DMS53 treated with DMSO at 0.1 percent for 48 hours (cell line): ENCODE data around the gene MAPT.
"Not testable (repeated sequence)": the region's sequence is repeated elsewhere in the genome, so short reads cannot be mapped to it uniquely, and the experiment has no call there.

ENCODE experiments used
- DNase-seq: peaks from one replicate; lab custom pipeline; 2025; ENCODE audit not compliant: unreplicated experiment; lab: John Stamatoyannopoulos, UW

Gene MAPT

DNA sequence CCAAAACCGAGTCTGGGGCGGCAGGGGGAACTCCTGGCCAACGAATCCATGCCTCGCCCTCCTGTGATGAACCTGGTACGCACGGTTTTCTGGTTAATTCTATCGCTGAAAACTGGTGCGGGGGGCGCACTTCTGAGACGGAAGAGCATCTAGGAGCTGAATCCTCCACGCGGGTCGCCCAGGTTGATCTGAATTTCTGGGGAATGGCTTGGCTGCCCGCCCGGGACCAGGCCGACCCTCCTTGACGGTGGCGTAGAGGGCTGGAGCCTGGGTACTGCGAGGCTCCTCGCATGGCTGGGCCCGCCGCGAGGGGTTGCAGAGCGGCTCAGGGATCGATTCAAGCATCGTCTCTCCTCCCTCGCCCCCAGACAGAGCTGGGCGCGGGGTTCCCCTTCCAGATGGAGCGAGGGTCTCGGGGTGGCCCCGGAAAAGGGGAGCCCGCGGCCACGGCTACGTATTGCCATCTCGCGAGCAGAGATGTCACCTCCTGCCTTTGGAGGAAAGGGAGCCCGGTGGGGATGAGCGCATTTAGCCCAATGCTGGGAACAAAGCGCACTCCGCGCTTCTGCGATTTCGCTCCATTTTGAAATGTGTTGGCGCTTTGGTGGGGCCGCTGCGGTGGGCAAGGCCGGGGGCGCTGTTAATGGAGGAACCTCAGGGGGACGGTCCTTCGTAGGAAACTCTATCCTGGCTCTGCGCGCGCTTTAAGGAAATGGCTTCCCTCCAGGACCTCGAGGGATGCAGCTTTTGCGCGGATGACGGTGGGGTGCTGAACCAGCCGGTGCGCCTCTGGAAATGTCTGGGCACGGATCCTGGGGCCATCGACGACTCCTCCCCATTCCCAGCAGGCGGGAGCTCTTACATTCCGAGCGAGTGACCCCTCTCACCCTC, 2.7 kb downstream of the MAPT start:
- DNase-seq: no peak

DNA sequence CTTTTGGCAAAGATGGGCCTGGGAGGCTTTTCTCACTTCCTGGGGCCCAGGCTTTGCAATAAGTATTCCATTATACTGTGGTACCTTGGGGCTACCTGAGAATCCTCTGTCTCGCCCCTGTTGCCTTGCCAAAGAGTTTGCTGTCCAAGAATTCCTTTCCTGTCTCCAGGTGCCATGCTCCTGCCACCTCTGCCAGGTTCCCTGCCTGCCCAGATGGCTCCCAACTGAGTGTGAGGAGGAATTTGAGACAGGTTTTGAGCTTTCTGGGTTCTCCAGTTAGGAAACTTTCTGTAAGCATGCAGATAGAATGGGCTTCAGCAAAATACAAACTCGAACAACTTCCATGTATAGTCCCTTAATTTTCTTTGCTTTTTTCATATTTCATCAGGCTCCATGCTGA, 5.8 kb downstream of the MAPT start:
- DNase-seq: no peak

DNA sequence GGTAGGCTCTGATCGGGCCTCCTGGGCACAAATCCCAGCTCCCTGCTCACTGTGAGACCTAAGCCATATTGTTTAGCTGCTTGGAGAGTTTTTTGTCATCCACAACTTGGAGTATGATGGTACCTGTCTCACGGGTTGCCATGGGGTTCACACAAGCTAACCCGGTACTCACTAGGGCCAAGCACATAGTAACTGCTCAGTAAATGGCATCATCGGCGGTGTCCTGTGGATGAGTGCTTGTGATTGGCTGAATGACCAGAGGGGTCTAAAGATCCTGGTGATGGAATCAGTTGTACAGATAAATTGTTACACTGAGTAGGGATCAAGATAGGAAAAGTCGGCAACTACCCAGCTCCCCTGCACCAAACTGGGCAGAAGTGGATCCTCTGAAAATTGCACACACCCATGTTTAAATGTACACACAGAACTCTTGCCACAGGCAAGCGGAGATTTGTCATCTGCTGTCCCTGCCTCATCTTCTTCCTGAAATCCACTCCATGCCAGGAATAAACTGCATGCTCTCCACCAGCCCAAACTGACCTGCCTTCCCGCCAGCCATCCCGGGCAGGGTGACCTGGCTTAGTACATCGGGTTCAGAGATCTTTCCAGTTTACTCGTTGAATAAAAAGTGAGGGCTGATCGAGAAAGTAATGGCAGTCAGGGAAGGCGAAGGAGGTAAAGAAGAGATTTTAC, 6.5 kb downstream of the MAPT start:
- no peak for DNase-seq

DNA sequence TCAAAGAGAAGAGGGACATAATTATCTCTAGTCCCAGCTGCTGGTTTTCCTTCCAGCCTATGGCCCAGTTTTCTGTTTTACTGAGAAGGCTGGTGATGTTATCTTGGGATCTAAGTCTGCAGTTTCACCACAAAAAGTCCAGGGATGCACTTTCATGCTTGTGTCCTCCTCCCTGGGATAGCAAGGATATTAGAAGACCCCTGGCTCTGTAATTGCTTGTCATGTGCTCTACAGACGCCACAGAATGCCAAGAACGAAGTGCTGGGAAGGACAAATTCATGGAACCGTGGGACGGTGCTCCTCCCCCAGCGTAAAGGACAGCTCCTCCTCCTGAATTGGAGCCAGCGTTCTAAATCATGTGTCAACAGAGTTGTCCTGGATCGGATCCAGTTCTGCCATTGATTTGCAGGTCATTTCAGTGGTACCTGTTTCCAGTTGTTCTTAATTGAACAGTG, 8.6 kb downstream of the MAPT start:
- peak; percentile 49 for DNase-seq

DNA sequence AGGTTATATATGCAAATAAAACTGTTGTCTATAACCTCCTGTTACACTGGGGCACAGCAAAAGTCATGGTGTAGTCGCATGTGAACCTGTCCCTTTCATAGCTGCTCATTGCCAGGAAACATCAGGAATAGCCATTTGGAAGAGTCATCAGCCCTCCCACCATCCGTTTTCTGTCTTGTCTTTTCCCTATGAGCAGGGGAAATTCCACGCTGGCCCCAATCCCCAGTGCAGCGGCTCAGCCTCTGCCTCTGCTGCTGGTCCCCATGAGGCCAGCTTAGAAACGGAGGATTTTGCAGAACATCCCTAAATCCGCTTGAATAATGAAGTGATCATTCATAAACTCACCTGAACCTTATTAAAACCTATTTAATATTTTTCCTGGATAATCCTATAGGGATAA, 10.5 kb downstream of the MAPT start:
- no peak for DNase-seq

DNA sequence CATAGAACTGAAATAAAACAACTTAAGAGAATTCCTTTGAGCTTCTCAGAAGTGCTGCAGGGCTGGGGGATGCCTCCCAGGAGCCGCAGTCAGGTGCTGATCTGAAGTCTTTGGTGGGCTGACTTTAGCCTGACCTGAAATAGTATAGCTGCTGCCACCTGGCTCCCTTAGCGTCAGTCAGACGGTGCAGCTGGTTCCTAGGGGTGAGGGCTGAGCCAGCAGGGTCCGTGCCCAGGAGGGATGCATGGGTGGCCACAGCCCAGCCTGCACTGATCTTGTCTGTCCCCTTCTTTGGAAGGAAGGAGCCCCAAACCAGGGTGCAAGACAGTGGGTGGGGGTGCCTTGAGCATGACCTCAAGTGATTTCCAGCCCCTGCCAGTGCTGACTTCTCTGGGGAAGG, 11.5 kb downstream of the MAPT start:
- DNase-seq: no peak

DNA sequence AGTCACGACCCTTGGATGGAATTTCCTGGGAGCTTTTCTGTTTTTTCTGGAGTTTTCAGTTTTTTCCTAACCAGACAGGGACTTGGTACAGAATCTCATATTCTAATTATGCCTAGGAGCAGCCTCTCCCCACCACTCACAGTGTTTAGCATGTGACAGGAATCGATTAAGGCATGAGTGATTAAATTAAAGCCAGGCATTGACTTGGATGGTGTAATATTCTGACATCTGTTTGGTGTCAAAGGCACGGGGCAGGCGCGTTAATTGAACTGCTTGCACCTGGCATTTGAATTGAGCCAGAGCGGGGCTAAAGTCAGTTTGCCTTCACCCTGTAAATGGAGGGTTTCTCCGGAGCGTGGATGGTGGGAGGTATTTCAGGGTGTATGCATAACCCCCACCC, 11.9 kb downstream of the MAPT start:
- no peak for DNase-seq

DNA sequence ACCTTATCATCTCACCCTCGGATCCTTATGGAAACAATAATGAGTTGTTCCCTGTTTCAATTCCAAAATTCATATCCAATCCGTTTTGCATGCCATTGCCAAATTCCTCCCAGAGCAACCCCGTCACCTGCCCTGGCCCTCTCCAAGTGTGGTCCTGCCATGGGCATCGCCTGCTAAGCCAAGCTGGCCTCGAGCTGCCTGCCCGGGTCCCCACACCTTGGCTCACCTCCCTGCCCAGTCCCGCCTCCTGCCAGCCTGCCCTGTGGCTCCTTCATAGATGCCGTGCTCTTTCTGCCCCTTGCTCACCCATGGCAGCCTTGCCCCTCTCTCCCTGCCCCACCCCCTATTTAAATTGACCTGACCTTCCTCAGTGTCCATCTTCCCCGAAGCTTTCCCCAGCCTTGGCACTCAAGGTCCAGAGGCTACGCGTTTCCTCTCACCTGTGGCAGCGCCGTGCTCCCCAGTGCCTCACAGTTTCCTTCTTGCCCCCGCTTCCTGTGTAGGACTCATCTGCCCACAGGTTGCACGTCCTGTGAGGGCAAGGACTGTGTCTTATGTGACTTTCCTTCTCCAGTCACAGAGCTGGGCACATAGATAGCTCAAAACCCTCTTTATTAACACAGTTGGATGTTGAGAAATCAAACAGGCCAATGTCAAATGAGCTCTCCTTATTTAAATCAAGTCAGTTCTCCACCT, 12.7 kb downstream of the MAPT start:
- DNase-seq: no peak

DNA sequence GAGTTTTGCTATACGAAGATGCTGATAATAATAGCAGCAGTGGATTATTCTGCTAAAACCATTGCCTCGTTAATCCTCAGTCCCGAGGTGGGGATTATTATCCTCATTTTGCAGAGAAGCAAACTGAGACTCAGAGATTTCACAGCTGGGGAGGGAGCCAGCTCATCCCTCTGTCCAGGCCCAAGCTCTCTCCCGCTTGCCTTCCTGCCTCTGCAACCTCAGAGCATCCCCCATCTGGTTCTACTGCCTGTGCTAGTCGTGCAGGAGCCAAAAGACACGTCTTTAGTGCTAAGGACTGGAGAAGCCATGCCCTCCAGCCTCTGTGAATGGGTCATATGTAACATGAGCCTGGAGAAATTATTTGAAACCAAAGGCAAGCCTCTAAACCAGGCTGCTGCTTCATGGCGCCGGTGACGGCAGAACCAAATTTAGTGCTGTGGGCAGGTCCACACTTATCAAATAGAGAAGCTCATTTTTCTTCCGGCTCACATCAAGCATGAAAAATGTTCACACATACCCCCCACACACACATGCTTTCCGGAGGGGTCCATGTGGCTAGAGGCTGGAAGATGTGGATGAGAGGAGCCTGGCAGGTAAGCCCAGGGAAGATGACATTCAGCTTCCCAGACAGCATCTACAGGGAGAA, 13.5 kb downstream of the MAPT start:
- DNase-seq: no peak

DNA sequence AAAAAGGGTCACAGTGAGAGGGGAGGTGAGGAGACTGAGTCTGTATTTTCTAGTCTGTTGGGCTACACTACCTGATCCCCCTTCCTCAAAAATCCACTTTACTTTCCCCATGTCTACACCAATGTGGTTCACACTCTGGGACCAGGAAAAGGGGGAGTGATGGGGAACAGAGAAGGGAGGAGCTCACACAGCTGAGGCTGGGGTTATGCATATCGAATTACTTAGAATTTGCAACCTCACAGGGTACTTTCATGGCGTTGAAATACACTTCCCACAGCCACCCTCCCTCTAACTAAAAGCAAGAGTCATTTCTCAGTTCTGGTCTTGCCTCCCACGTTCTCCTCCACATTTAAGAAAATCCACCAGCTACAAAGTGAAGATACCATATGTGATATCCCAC, 14.1 kb downstream of the MAPT start:
- no peak for DNase-seq

DNA sequence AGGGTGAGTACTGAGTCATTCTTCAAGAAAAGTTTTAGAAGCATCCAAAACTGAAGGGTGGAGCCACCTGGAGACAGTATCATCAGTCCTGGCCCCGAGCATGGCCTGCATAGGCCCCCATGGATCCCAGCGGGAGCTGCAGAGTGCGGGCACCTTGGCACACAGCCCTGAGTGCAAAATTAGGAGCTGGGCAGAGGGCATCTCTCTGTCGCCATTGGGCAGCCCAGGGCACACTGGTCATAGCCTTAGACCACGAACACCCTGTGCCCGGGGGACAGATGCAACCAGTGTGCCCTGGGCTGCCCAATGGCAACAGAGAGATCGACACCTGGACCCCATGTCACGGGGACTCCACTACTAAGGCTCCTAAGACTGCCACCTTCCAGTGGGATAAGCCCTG, 14.6 kb downstream of the MAPT start:
- DNase-seq: no peak

DNA sequence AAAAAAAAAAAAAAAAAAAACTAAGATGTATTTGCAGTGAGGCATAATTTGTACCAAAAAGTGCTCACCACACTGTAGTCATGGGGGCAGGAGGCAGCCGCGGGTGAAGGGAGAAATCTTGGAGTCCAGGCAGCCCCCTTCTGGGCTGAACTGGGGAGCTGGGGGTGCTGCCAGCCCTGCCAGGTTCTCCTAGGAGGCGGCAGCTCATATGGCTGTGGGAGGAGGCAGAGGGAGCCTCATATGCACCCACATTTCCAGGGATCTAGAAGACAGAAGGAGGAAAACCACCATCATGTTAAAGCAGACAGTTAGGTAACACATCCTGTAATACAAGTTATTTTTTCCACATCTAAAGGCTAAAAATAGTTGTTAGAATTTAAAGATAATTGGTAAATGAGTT, 16.3 kb downstream of the MAPT start:
- no peak for DNase-seq

DNA sequence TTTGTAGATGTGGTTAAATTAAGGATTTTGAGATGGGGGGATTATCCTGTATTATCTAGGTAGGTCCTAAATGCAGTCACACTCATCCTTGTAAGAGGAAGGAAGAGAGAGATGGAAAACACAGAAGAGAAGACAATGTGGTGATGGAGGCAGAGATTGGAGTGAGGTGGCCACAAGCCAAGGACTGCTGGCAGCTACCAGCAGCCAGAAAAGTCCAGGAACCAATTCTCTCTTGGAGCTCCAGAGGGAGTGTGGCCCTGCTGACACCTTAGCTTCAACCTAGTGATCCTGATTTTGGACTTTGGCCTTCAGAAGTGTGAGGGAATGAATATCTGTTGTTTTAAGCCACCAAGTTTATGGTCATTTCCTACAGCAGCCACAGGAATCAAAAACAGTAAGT, 18.0 kb downstream of the MAPT start:
- no peak for DNase-seq

DNA sequence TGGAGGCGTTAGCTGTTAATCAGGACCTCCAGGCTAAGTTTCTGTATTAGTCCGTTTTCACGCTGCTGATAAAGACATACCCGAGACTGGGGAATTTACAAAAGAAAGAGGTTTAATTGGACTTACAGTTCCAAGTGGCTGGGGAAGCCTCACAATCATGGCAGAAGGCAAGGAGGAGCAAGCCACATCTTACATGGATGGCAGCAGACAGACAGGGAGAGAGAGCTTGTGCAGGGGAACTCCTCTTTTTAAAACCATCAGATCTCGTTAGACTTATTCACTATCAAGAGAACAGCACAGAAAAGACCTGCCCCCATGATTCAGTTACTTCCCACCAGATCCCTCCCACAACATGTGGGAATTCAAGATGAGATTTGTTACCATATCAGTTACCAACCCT, 18.7 kb downstream of the MAPT start:
- not testable (repeated sequence) for DNase-seq

DNA sequence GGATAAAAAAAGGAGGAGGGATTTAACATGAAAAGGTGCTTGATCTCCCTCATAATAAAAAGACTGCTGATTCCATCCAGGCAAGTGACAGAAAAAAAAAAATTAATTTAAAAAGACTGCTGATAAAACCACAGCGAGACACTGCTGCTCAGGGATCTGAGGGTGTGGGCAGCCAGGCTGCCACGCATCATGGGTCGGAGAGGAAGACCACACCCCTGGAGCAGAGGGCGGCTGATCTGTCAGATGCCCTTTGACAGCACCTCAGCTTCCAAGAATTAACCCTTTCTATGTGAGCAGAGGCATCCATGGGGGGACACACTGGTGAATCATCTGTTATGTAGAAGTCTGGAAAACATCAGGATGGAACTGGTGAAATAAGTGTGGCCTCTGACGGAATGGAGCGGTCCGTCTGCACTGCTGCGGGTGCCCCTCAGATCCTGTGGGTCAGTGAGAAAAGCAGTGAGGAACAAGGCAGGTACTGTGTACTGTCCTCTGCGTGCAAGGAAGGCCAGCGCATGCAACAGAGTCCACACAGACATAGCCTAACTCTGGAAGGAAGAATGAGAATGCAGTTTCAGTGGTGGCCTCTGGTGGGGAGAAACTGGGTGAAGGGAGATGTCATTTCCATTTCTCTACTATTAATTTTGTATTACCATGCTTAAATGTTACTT, 19.8 kb downstream of the MAPT start:
- no peak for DNase-seq

DNA sequence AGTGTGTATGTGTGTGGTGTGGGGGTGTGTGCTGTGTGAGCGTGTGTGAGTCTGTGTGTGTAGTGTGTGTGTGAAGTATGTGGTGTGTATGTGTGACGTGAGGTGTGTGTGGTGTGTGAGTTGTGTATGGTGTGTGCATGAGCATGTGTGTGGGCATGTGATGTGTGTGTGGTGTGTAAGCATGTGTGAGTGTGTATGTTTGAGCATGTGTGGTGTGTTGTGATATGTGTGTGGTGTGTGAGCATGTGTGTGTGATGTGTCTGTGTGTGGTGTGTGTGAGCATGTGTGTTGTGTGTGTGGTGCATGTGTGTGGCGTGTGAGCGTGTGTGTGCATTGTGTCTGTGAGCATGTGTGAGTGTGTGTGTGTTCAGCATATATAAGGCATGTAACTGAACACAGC, 20.9 kb downstream of the MAPT start:
- DNase-seq: no peak

DNA sequence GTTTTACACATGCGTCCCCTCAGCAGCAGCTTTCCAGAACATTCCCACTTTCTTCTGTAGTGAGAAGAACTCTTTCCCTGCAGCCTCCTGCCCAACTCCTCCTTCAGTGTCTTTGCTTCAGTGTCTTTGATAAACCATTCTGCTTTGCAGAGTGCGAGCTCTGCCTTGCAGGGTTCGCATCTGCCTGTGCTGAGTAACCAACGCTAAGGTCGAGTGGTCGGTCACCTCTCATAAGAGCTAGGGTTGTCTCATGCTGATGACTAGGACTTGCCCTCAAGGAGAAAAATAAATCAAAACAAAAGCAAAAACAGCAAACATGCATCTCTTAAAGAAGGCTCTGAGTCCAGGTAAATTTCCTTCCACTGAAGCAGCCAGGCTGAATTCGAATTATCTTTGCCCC, 22.7 kb downstream of the MAPT start:
- no peak for DNase-seq

DNA sequence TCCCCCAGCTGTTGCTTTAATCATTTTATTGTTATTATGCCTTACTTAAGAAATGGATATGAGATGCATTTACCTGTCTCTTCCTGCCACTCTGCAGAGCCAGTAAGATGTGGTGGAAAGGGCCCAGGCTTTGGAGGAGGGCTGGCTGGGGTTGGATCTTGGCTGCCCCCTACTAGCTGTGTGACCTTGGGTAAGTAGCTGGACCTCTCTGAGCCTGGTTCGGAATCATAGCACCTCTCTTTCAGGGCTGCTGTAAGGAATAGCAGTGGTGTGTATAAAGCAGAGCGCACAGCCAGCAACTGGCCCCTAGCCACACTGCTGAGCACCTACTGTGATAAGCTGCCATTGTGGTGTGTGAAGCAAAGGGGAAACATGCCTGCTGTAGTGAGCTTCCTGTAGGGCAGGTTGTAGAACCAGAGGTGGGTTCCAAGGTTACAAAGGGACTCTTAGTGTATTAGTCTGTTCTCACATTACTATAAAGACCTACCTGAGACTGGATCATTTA, 23.9 kb downstream of the MAPT start:
- no peak for DNase-seq

DNA sequence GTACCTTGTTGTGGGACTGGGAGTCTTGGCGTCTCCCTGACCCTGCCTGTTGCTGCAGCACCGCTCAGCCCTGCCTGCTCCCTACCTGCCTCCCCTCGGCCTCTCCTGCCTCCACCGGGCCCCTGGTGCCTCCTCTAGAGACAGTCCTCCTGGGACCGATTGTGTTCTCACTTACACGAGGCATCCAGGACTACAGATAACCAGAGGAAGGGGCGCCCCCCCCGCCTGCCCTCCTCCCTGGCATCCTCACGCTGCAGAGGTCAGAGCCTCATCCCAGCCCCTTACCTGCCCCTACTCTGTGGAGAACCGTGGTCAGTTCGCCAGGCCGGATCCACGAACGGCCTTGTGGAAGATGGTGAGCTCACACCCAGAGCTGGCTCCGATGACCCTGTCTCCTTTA, 24.8 kb downstream of the MAPT start:
- DNase-seq: no peak

DNA sequence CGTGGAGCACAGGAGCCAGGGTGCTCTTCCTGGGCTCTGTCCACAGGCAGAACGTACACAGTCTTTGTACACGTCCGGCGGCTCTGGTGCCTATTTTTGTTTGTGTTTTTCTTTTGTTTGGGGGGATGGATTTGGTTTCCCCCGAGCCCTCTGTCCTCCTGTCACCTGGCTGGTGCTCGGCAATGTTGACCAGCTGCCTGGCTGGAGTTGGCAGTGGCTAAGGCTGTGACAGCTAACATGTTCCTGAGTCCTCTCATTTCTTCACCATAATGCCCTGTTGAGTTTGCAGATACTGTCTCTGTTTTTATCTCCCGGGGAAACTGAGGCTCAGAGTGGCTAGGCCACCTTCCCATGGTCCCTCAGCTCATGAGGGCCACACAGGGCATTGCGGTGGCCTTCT, 25.7 kb downstream of the MAPT start:
- DNase-seq: no peak
